ENCODE results near the gene SULT1A1.
"Not testable (repeated sequence)": the region's sequence is repeated elsewhere in the genome, so short reads cannot be mapped to it uniquely, and the experiment has no call there.

SULT1A1 gene

DNA sequence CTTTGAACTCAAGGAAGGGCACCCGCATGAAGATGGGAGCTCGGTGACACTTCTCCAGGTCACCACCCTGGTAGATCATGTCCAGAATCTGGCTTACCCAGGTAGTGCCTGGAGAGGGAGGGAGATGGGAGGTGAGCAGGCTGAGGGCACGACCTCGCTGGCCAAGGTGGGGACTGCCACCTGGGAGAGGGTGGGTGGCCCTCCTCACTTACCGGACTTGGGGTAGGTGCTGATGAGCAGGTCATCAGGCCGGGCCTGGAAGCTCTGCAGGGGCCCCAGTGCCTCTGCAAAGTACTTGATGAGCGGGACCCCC, 1.4 kb downstream of the SULT1A1 start:
- DNase-seq: not testable (repeated sequence)

DNA sequence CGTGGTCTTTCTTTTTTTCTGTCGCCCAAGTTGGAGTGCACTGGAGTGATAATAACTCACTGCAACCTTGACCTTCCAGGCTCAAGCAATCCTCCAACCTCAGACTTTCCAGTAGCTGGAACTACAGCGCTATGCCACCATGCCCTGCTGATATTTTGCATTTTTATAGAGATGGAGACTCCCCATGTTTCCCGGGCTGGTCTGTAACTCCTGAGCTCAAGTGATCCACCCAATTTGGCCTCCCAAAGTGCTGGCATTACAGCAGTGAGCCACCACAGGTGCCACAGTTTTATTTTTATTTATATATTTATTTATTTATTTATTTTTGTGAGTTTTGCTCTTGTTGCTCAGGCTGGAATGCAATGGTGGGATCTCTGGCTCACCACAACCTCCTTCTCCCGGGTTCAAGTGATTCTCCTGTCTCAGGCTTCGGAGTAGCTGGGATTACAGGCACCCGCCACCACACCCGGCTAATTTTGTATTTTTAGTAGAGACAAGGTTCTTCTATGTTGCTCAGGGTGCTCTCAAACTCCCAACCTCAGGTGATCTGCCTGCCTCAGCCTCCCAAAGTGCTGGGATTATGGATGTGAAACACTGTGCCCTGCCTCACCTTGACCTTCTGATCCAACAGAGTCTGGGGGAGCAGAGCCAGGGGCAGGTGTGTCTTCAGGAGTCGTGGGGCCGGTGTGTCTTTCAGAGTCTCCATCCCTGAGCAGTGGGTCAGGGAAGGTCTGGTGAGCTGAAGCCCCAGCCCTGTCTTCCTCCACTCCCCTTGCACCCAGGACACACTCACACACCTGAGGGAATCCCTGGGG, 2.0 kb downstream of the SULT1A1 start:
- not testable (repeated sequence) for DNase-seq

DNA sequence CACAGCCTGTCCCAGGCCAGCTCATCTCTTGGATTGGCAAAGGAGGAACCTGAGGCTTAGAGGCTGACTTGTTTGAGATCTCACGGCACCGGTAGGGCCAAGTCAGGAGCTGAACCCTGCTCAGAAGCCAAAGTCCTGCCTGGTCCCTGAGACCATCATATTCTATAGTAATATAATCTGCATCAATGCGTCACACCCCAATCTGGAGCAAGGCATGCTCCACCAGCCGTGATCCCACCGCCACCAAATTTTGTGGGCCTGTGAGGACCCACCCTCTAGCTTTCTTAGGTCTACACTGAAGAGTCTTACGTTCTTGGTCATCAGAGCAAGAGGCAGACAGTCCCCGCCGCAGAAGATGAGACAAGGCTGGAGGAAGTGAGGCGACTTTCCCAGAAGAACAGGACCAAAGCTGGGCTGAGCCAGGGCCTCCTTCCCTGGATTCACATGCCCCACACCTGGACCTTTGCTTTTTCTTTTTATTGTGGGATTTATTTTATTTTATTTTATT, 2.7 kb downstream of the SULT1A1 start:
- no peak for DNase-seq

DNA sequence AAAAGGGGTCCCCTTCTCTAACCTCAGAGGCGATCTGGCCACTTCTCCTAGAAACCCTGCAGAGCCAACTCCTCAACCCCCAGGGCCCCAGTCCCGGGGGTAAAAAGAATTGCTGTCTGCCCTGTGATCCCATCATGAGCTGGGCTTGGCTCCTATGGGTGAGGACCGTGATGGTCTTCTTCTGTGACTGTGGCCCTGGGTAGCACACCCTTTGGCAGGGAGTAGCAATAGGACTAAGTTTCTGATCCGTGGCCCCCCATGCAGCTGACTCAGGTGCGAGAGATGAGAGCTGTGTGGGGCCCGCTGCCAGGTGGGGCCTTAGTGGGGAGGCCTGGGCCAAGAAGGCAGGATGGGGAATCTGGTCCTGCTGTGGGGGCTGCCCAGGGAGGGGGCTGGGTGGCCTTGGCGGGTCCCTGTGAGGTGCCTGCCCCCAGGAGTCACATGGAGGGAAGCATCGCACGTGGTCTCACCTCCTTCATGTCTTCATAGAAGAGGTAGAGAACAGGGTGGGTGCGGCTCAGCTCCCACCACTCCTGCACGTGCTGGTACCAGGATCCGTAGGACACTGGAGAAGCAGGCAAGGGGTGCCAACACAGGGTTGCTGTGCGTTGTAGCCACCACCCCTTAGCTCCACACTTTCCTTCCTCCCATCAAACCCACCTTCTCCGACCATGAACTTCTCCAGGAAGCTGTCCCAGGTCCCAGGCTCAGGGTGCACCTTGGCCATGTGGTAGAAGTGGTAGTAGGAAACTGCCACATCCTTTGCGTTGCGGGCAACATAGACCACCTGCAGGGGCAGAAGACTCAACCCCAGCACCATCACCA, 3.3 kb downstream of the SULT1A1 start:
- no peak for DNase-seq

DNA sequence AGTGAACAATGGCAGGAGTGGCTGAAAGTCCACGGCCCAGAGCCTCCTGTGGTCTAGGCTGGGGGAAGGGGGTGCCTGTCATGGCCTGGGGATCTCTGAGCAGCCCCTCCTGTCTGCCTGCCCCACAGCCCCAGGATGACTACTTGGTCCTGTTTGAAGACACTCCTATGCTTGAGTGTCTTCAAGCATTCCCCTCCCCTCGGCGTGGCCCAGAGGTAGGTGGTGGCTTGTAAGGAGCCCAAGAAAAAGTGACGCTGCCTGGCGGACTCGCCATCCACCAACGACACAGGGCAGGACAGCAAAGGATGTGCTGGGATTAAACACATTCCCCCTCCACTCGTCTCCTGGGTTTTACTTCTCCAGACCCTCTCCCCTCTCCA, 5.7 kb downstream of the SULT1A1 start:
- no peak for DNase-seq

DNA sequence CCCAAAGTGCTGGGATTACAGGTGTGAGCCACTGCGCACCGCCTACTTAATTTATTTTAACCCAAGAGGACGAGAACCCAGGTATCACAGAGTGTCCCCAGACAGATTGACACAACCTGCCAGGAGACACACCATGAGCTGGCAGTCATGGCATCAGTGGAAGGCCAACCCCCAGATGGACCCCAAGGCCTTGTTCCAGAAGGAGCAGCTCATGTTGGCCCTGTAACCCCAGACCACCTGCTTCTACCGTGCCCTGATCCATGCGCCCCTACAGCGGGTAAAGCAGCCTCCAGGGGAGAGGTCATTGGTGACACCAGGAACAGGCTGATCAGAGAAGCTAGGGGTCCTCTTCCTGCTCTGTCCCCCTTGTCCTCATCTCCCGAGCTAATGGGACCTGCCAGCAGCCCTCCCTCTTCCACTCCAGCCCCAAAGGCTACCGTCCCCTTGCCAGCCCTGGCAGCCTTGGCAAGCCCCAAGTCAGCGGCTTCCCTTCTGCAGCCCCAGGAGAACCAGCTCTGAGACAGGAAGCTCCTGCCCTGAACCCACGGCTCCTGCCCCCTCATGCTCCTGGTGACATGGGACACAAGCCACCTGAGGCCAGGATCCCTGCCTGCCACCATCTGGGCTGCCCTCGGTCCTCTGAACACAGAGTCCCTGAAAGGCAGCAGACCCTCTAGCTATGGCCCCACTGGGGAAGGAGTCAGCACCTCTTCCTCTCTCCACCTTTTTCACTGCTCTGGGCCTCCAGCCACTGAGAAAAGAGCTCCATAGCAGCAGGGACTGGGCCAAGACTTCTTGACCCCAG, 6.3 kb downstream of the SULT1A1 start:
- DNase-seq: no peak

DNA sequence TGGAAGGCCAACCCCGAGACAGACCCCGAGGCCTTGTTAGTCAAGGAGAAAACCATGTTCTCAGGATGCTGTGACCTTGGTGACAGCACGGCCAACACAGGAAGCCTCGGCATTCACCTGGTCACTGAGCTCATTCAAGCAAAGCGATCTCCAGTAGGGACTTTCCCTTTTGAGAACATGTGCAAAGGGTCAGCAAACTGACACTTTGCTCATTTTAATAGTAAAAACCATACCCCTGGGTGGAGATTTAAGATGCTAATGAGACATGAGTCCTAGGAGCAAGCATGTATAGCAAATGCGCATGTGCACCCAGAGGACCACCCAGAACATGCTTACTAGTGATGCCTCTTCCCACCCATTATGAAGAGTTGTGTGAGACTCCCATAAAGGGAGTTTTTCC, 7.3 kb downstream of the SULT1A1 start:
- DNase-seq: no peak

DNA sequence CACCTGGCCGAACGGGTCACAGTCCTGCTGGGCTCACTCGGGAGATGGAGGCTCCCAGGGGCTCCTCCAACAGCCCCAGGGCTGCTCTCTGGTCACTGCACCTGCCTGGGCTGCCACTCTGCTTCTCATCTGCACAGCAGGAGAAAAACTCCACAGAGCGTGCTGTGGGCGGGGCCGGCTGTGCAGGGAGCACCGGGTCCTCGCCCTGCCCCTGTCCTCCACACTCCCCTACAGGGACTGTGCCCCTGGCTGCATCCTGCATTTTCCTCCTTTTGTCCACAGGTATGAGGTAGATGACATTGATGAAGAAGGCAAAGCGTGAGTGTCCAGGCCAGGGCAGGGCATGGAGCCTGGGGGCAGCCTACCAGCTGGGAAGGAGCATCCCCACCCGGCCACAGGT, 7.8 kb downstream of the SULT1A1 start:
- DNase-seq: not testable (repeated sequence)

DNA sequence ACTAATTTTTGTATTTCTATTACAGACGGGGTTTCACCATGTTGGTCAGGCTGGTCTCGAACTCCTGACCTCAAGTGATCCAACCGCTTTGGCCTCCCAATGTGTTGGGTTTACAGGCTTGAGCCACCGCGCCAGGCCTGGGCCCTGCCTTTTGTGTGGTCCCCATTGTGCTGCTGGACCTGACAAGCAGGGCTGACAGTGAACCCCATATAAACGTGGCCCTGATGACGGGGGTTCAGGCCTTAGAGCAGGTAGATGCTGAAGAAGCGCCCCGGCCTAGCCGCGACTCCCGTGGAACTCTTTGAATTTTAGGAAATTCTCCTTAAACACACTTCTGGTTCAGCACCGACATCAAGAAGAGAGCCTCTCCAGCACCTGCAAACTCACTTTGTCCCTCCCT, 8.3 kb downstream of the SULT1A1 start:
- not testable (repeated sequence) for DNase-seq

DNA sequence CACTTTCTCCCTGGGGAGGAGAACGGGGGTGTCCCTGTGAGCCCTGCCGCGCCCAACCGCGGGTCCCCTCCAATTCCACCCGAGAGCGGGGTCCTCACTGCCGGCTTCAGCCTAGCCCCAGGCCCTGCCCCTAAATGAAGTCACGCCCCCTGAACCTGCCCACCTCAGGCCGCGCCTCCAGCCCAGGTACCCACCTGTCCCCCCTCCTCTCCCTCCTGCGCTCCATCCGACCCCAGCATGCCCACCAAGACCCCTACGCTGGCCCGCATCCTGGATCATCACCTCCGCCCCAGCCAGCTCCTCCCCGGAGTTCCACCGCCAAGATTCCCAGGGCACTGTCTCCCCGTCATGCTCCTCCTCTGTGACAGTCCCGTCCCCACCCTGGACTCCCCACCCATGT, 8.9 kb downstream of the SULT1A1 start:
- DNase-seq: not testable (repeated sequence)

DNA sequence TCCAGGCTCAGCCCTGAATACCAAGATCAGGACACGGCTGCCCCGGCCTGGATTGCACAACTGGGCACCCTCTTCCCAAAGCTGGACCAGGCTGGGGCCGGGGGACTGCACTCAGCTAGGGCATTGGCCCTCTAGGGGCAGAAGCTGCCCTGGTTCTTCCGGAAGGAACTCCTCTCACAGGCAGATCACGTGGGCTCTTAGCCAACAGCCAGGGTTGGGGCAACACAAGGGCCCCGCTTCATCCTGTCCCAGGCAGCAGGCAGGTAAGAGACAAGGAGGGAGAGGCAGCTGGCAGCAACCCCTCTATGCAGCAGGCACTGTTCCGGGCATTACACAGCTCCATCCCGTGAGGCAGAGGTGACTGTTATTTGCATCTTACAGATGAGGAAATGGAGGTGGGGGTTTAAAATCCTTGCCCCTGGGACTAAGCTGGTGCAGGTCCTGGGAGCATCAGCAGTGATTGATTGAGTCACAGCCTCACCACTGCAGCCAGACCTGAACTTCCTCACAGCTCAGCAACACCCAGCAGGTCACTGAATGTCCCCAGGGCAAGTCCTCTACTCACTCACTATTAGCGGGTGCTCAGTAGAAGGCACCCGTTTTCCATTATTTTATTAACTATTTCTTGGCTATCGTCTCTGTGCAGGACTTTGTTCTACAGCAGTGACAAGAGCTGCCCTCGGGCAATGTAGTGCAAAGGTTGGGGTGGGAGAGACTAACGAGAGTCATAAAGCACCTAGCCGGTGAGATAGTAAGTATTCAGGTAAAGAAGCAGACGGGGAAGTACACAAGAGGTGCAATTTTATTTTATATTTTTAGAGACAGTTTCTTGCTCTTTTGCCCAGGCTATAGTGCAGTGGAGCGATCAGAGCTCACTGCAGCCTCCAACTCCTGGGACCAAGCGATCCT, 10.2 kb downstream of the SULT1A1 start:
- not testable (repeated sequence) for DNase-seq

DNA sequence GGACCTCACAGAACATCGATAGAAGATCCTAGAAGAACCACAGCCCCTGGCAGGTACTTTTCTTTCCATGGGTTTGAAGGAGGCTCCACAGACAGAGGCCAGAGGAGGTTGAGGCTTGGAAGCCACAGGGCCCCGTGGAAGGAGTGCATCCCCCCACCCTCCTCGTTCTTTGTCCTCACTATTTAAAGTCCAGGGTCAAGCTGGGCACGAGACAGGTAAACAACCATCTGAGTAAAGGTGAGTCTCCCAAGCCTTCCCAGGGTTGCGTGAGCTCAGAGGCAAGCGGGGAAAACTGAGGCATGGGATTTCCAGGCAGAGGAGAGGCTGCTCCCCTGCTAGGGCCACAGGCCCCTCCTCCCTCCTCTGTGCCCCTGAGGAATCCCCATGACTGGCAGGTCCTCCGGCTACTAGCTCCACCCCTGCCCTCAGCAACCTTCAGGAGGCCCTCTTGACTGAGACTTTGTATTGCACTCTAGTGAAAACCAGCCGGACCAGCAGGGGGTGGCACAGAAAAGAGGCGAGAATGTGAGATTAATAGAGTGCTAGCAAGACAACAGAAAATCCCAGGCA, 12.1 kb downstream of the SULT1A1 start:
- DNase-seq: no peak

DNA sequence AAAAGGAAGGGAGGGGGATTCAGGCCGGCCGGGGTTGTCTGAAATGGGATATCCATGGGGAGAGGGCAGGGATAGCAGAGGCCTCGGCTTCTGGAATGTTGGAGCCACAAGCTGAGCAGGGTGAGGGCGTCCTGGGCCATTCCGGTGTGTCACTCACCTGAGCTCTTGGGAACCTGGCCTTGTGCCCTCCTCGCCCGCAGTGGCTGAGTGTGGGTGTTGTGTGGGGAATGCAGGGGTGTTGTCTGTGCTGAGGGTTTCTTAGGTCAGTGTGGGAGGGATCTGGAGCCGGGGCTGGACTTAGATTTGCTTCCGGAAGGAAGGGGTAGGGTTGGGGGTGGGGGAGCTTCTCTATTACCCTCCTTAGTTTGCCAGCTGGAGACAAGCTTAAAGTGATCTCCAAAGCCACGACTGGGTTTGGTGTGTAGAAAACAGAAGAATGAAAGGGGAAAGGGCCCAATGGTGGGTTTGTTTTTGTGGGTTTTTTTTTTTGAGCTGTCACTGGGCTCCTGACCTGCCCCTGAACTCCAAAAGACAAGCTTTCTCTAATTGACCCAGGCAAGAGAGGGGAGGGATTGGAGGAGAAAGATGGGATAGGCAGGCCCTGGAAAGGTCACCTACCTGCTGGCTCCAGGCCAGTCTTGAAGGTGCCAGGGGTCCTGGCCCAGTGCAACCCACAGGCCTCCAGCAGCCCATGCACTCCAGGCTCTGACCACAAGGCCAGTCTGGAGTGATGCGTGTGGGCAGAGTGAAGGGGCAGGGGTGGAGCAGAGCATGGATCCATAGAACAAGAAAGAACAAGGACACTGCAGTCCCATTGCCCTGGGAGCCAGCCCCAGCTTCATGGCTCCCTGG, 12.8 kb downstream of the SULT1A1 start, which contains the start of gene SULT1A2:
SULT1A2 (minus strand) TSS at position 211 of the 852 bp plus-strand sequence. CDS start 1,120 bp downstream, outside the sequence.
- no peak for DNase-seq

DNA sequence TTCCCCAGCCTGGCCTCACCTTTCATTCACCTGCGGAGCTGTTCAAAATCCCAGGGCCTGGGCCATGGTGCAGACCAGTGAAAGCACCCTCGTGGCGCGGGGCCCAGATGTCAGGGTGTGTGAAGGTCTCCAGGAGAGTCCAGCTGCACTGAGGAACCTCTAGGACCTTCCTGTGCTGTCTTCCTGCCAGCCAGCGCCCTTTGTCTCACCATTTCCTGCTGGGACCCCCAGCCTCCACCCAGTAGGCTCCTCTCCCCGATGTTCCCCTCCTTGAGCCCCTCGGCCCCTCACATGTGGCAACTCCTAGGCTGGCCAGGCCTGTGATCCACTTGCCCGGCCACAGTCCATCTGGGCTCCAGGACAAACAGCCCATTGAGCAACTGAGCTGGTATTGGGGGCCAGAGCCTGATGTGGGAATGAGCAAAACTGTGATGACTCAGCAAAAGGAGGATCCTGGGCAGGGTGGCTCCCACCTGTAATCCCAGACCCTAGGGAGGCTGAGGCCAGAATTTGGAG, 13.7 kb downstream of the SULT1A1 start:
- DNase-seq: no peak

DNA sequence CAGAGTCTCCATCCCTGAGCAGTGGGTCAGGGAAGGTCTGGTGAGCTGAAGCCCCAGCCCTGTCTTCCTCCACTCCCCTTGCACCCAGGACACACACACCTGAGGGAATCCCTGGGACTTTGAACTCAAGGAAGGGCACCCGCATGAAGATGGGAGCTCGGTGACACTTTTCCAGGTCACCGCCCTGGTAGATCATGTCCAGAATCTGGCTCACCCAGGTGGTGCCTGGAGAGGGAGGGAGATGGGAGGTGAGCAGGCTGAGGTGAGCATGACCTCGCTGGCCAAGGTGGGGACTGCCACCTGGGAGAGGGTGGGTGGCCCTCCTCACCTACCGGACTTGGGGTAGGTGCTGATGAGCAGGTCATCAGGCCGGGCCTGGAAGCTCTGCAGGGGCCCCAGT, 14.4 kb downstream of the SULT1A1 start:
- DNase-seq: not testable (repeated sequence)

DNA sequence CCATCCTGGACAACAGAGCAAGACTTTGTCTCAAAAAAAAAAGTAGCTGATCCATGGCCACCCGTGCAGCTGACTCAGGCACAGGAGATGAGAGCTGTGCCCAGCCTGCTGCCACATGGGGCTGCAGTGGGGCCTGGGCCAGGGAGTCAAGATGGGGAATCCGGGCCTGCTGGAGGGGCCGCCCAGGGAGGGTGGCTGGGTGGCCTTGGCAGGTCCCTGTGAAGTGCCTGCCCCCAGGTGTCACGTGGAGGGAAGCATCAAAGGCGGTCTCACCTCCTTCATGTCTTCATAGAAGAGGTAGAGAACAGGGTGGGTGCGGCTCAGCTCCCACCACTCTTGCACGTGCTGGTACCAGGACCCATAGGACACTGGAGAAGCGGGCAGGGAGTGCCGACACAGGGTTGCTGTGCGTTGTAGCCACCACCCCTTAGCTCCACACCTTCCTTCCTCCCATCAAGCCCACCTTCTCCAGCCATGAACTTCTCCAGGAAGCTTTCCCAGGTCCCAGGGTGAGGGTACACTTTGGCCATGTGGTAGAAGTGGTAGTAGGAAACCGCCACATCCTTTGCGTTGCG, 16.8 kb downstream of the SULT1A1 start:
- no peak for DNase-seq

DNA sequence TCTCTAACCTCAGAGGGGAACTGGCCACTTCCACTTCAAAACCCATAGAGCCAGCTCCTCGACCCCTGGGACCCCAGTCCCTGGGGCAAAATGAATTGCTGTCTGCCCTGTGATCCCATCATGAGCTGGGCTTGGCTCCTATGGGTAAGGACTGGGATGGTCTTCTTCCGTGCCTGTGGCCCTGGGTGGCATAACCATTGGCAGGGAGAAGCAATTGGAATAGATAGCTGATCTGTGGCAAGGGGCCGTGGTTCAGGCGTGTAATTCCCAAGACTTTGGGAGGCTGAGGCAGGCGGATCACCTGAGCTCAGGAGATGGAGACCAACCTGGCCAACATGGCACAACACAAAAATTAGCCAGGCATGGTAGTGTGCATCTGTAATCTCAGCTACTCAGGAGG, 17.3 kb downstream of the SULT1A1 start:
- DNase-seq: no peak

DNA sequence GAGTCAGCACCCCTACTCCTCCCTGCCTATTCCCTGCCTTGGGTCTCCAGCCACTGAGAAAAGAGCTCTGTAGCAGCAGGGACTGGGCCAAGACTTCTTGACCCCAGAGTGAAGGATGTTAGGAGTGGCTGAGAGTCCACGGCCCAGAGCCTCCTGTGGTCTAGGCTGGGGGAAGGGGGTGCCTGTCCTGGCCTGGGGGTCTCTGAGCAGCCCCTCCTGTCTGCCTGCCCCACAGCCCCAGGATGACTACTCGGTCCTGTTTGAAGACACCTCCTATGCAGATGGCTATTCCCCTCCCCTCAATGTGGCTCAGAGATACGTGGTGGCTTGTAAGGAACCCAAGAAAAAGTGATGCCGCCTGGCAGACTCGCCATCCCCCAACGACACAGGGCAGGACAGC, 18.5 kb downstream of the SULT1A1 start:
- no peak for DNase-seq

DNA sequence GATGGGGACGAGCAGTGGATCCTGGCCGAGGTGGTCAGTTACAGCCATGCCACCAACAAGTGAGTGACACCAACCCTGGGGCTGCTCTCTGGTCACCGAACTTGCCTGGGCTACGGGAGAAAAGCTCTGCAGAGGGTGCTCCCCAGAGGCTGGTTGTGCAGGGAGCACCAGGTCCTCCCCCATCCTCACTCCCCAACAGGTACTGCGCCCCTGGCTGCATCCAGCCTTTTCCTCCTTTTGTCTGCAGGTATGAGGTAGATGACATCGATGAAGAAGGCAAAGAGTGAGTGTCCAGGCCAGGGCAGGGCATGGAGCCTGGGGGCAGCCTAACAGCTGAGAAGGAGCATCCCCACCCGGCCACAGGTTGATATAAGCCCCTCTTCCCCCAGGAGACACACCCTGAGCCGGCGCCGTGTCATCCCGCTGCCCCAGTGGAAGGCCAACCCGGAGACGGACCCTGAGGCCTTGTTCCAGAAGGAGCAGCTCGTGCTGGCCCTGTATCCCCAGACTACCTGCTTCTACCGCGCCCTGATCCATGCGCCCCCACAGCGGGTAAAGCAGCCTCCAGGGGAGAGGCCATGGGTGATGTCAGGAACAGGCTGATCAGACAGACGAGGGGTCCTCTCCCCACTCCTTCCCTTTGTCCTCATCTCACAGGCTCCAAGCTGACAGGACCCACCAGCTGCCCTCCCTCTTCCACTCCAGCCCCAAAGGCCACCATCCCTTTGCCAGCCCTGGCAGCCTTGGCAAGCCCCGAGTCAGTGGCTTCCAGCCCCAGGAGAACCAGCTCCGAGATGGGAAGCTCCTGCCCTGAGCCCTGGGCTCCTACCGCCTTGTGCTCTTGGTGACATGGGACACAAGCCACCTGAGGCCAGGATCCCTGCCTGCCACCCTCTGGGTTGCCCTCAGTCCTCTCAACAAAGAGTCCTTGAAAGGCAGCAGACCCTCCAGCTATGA, 19.2 kb downstream of the SULT1A1 start:
- no peak for DNase-seq

Measured in central memory CD4-positive, alpha-beta T cell (primary cell).